Fibroblast of skin of left quadriceps (primary cell): ENCODE measurements around the gene SLC49A4.

Experiments used
- DNase-seq, 2 experiments: peaks; one replicate each; pipeline ENCODE4 v3.0.0-alpha.2; 2013; ENCODE audit warnings: low read depth in 2 of 2

SLC49A4 gene

DNA sequence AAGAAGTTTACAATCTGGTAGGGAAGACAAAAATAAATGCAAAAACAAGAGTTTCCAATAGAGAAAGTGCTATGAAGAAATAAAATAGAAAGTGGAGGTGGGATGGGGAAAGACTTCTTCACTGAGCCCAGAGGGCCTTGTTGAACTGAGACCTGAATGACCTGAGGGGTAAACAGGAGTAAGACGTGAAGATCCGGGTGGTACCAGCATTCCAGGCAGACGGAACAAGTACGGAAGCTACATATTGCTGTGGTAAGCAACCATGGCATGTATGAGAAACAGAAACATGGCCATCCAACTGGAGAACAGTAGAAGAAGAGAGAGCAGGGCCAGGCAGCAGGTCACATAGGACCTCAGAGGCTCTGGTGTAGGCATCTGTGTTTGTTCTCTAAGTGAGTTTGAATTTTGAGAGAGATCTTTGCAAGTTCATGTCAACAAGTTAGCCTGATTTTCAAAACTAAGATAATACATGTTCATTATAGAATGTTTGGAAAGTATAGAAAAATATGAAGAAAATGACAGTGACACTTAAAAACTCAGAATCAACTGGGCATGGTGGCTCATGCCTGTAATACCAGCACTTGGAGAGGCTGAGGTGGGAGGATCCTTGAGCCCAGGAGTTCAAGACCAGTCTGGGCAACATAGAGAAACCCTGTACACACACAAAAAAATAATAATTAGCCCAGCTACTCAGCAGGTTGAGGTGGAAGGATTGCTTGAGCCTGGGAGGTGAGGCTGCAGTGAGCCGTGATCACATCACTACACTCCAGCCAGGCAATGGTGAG lies 64.3 kb downstream of the SLC49A4 start:
- no peak for DNase-seq

GRCh38 chr3:122862381-122862780 lies 67.5 kb downstream of the SLC49A4 start:
- DNase-seq: no peak

GRCh38 chr3:122864498-122864897 lies 69.6 kb downstream of the SLC49A4 start:
- DNase-seq: no peak

DNA sequence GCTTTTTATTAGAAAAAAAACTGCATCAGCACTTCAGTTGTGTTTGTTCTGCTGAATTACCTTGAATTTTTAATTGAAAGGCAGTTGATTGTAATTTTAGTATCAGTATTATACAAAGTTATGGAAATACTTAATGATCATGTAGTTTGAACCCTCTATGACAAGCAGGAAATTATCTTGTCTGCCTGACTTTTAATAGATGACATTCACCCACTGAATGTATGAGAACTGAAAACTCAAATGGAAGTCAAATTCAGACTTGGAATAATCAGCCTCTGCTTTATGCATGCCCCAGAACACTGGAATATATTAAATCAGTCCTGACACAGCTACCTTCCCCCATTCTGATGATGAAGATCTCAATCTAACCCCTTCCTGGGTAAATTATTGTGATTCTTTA lies 73.5 kb downstream of the SLC49A4 start:
- no peak for DNase-seq

DNA sequence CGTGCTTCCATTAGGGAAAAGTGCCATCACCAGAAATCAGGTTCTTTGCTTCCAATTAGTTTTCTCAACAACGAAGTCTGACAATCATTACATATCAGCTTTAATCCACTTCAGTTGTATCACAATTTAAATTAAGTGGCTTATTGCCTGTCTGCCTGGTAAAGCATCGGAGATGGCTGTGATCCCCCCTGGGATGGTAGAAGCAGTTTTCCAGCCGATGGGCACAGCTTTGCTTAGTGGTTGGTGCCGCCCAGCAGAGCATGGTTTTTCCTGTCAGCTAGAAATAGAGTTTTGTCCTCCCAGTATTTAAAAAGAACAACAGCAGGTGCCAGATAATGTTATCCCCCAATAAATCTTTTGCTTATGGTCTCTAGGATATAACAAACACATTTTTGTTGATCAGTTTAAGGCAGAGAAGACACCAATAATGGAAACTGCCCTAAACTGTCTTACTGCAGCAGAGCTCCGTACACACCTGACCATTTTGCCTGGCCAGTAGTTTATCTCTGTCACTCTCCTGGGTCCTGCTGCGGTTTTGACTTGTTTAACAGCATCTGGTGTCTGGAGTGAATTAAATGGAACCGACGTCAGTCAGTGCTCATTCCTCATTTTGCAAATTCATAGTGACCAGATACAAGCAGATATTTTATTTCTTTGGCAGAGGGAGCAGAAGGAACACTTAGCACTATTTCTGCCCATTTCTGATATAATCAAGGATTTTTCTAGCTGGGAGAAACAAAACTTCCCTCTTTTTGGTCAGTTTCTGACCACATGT lies 79.1 kb downstream of the SLC49A4 start:
- no peak for DNase-seq

DNA sequence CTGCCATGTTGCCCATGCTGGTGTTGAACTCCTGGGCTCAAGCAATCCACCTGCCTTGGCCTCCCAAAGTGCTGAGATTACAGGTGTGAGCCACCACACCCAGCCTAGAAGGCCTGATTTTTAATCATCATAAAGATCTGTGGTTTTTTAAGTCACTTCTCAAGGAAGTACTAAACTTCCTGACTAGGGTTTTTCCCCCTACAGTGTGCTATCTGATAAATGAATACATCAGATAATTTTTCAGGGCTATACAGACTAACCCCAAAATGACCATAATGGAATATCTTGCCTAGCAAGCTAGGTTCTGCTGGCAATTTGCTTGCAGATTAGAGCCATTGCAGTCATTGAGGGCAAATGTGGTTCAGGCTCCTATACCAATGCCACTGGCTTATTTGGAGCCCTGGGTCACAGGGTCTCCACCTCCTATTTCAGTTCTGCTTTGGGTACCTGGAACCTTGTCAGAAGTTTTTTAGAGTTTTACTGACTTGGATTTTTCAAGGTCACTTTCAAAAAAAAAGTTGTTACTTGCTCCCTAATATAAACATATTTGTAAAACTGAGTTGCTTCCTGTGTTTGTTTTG lies 80.8 kb downstream of the SLC49A4 start:
- no peak for DNase-seq

GRCh38 chr3:122880173-122880572 lies 85.3 kb downstream of the SLC49A4 start:
- DNase-seq: no peak

GRCh38 chr3:122880624-122881023 lies 85.8 kb downstream of the SLC49A4 start:
- no peak for DNase-seq

DNA sequence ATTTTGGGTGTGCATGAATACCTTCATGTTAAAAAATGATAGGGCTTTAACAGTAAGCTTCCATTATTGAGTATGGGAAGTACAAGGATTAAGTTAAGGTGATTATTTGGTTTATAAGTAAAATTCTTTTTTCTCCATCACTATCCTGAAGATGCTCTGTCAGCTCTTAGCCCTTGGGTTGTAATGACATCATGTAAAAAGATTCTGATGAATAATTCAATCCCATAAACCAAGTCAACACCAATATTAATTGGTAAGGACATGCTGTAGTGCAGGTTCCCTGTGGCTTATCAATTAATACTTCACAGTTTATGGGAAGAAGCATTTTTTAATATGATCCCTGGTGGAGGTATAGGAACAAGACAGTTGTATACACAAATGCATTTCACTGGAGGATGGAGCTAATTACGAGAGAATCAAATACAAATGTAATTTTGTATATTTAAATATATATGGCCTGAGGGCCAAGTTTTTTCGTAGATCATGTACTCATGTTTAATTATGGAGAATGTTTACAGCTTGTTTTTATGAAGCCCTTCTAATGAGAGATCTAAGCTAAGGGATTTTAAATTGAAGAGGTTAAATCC lies 87.6 kb downstream of the SLC49A4 start:
- DNase-seq: no peak

GRCh38 chr3:122886251-122886650 lies 91.4 kb downstream of the SLC49A4 start:
- no peak for DNase-seq

- DNase-seq: no peak
Measured at GRCh38 chr3:122886946-122887345, 92.1 kb downstream of the SLC49A4 start.

GRCh38 chr3:122890077-122890719 lies 95.3 kb downstream of the SLC49A4 start:
- peak; percentile 22 to 32 for DNase-seq

GRCh38 chr3:122890720-122891220 lies 95.9 kb downstream of the SLC49A4 start:
- DNase-seq: no peak

- DNase-seq: no peak
Measured at GRCh38 chr3:122892118-122892960, 97.5 kb downstream of the SLC49A4 start.

DNA sequence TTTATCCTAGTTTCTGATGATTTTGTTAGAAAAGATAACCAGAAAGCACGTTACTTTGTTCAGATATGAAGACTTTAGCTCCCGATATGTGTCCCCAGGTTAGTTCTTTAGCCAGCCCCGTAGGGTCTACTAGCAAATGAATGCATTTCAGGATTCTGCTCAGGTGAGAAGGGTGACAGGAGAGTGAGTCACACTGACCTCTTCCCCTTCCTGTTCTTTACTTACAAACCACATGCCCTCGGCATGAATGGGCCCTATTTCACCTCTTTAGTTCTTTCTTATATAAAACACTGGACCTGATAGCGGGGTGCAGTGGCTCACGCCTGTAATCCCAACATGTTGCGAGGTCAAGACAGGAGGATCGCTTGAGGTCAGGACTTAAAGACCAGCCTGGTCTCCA lies 98.4 kb downstream of the SLC49A4 start:
- DNase-seq: no peak

GRCh38 chr3:122893754-122894668 lies 99.1 kb downstream of the SLC49A4 start:
- DNase-seq: no peak

DNA sequence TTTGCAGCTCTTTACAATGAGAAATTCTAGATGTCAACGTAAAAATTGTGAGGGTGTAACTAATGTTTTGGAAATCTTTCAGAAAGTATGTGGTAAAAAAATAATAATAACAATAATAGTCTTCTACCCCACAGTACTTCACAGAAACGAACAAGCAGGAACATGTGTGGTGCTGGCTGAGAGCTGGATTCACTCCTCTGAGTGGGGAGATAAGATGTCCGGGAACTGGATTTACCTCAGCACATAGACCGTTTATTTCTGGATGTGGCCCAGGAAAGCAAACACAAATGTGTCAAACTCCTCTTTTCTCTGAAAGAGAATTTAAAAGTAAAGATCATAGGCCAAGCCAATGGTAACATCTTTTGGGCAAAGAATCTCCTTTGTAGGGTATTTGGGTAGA lies 103.4 kb downstream of the SLC49A4 start:
- DNase-seq: no peak

- DNase-seq: no peak
Measured at GRCh38 chr3:122902326-122902725, 107.5 kb downstream of the SLC49A4 start.

- no peak for DNase-seq
Measured at GRCh38 chr3:122903171-122903570, 108.3 kb downstream of the SLC49A4 start.

DNA sequence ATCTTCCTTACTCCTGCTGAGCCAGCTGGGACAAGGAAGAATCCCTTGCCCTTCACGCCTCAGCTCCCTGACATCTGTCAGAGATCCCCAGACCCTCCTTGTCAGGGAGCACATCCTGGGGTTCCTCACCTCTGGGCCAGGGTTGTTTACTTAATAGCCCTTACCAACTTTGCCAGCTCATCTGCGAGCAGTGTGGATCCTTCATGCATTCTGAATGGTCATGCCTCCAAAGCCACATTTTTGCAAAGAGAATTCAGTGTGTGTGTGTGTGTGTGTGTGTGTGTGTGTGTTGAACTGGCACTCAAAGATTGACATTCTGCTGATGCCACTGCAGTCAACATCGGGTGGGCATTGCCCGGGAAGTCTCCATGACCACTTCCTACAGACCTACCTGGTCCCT lies 112.6 kb downstream of the SLC49A4 start:
- DNase-seq: no peak
